Measurements from ENCODE around the gene FAM89A. TPM values are rescaled to one million over a fixed set of nuclear protein-coding genes. Genes with fewer than 3 reads are reported as not detected.
A peak's percentile ranks its signal among the peaks of the same experiment; 100 is the strongest.

Gene FAM89A
- total and polyA plus RNA-seq, 2 of the 13 experiments (the other 11 are each of a cell fraction or from before 2014, with no cell fraction given) = 0.35 to 0.44 TPM

DNA sequence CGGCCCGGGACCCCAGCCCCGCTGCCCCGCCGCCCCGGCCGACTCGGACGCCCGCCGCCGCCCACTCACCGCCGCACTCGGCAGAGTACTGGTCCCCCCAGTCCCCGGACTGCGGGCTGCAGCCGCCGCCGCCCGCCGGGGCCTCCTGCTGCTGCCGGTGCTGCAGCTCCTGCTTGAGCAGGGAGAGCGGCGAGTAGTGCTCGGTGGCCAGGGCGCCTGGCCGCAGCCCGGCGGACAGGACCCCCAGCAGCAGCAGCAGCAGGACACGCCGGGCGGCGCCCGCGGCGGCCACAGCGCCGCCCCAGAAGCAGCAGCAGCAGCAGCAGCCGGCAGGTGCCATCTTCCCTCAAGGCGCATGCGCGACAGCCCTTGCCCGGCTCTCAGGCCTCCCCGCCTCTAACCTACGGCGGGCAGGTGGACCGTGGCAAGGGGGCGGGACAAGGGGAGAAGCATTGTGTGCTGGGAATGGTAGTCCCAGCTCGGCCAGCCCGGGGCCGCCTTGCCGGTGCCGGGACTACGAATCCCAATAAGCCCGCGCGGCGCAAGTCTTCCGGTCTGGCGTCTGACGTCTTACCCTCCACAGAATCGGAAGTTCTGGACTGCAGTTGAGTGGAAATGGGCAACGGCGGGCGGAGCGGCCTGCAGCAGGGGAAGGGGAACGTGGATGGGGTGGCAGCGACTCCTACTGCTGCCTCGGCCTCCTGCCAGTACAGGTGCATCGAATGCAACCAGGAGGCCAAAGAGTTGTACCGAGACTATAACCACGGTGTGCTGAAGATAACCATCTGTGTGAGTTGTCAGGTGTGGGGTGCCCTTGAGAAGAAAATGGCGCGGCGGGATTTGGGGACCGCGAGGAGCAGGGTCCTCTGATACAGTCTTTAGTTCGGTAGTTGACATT is 61.3 kb downstream of the FAM89A start, which contains the start of the genes ARV1 and TTC13 (continued):
- TF ChIP-seq, protein P1, sequence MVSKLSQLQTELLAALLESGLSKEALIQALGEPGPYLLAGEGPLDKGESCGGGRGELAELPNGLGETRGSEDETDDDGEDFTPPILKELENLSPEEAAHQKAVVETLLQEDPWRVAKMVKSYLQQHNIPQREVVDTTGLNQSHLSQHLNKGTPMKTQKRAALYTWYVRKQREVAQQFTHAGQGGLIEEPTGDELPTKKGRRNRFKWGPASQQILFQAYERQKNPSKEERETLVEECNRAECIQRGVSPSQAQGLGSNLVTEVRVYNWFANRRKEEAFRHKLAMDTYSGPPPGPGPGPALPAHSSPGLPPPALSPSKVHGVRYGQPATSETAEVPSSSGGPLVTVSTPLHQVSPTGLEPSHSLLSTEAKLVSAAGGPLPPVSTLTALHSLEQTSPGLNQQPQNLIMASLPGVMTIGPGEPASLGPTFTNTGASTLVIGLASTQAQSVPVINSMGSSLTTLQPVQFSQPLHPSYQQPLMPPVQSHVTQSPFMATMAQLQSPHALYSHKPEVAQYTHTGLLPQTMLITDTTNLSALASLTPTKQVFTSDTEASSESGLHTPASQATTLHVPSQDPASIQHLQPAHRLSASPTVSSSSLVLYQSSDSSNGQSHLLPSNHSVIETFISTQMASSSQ (IDR thresholded peaks at IDR 0.05; ENCODE audit: low read depth) = 0 out of 2 replicates have a peak, but pooled peaks have one; percentile 26
- TF ChIP-seq, protein P1 (CRISPR knock-in tag; IDR thresholded peaks at IDR 0.05; ENCODE audit: borderline replicate concordance) = no peak
- no peak for TF ChIP-seq SIX1 (CRISPR knock-in tag; IDR thresholded peaks at IDR 0.05; ENCODE audit: borderline replicate concordance)
- peak; percentile 87; the same call in 1 of the 2 replicates for TF ChIP-seq TAF1 (CRISPR knock-in tag; IDR thresholded peaks at IDR 0.05)
- TF ChIP-seq, protein P2, sequence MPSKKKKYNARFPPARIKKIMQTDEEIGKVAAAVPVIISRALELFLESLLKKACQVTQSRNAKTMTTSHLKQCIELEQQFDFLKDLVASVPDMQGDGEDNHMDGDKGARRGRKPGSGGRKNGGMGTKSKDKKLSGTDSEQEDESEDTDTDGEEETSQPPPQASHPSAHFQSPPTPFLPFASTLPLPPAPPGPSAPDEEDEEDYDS (CRISPR knock-in tag; IDR thresholded peaks at IDR 0.05) = peak; percentile 68; the same call in 1 of the 2 replicates
- TF ChIP-seq ZNF761 (CRISPR knock-in tag; conservative IDR thresholded peaks at IDR 0.05) = 0 out of 2 replicates have a peak, but pooled peaks have one; percentile 15
- no peak for TF ChIP-seq HOXA7 (CRISPR knock-in tag; IDR thresholded peaks at IDR 0.05)
- TF ChIP-seq, protein P3, sequence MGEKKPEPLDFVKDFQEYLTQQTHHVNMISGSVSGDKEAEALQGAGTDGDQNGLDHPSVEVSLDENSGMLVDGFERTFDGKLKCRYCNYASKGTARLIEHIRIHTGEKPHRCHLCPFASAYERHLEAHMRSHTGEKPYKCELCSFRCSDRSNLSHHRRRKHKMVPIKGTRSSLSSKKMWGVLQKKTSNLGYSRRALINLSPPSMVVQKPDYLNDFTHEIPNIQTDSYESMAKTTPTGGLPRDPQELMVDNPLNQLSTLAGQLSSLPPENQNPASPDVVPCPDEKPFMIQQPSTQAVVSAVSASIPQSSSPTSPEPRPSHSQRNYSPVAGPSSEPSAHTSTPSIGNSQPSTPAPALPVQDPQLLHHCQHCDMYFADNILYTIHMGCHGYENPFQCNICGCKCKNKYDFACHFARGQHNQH (CRISPR knock-in tag; IDR thresholded peaks at IDR 0.05) = peak; percentile 82
- TF ChIP-seq, protein P4, sequence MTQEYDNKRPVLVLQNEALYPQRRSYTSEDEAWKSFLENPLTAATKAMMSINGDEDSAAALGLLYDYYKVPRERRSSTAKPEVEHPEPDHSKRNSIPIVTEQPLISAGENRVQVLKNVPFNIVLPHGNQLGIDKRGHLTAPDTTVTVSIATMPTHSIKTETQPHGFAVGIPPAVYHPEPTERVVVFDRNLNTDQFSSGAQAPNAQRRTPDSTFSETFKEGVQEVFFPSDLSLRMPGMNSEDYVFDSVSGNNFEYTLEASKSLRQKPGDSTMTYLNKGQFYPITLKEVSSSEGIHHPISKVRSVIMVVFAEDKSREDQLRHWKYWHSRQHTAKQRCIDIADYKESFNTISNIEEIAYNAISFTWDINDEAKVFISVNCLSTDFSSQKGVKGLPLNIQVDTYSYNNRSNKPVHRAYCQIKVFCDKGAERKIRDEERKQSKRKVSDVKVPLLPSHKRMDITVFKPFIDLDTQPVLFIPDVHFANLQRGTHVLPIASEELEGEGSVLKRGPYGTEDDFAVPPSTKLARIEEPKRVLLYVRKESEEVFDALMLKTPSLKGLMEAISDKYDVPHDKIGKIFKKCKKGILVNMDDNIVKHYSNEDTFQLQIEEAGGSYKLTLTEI (CRISPR knock-in tag; conservative IDR thresholded peaks at IDR 0.05) = no peak
- TF ChIP-seq GTF3A (CRISPR knock-in tag; conservative IDR thresholded peaks at IDR 0.05) = no peak
- TF ChIP-seq, protein P5, sequence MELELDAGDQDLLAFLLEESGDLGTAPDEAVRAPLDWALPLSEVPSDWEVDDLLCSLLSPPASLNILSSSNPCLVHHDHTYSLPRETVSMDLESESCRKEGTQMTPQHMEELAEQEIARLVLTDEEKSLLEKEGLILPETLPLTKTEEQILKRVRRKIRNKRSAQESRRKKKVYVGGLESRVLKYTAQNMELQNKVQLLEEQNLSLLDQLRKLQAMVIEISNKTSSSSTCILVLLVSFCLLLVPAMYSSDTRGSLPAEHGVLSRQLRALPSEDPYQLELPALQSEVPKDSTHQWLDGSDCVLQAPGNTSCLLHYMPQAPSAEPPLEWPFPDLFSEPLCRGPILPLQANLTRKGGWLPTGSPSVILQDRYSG (CRISPR knock-in tag; IDR thresholded peaks at IDR 0.05) = no peak
- peak; percentile 77; the same call in 1 of the 2 replicates for TF ChIP-seq RELA (CRISPR knock-in tag; IDR thresholded peaks at IDR 0.05)
- no peak for TF ChIP-seq U2AF2 (IDR thresholded peaks at IDR 0.05; ENCODE audit: low read depth, low read length)
- TF ChIP-seq MAFG (CRISPR knock-in tag; IDR thresholded peaks at IDR 0.05) = no peak
- TF ChIP-seq ZNF138 (CRISPR knock-in tag; IDR thresholded peaks at IDR 0.05; ENCODE audit: low read depth) = no peak
- no peak for TF ChIP-seq ZFP37 (CRISPR knock-in tag; IDR thresholded peaks at IDR 0.05; ENCODE audit: borderline replicate concordance)
- TF ChIP-seq, protein P6, sequence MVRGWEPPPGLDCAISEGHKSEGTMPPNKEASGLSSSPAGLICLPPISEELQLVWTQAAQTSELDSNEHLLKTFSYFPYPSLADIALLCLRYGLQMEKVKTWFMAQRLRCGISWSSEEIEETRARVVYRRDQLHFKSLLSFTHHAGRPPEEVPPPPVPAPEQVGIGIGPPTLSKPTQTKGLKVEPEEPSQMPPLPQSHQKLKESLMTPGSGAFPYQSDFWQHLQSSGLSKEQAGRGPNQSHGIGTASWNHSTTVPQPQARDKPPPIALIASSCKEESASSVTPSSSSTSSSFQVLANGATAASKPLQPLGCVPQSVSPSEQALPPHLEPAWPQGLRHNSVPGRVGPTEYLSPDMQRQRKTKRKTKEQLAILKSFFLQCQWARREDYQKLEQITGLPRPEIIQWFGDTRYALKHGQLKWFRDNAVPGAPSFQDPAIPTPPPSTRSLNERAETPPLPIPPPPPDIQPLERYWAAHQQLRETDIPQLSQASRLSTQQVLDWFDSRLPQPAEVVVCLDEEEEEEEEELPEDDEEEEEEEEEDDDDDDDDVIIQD (CRISPR knock-in tag; IDR thresholded peaks at IDR 0.05; ENCODE audit: low read depth) = 0 out of 2 replicates have a peak, but pooled peaks have one; percentile 39
- TF ChIP-seq ETV5 (CRISPR knock-in tag; IDR thresholded peaks at IDR 0.05; ENCODE audit: borderline replicate concordance) = peak; percentile 90

Measured in HepG2 (cell line).